Hypothalamus (tissue), 51 donors: Measurements from ENCODE around the gene MDM2.

ENCODE experiments used
- DNase-seq, 51 donors: peaks; one replicate each; lab custom pipeline; 2025; lab: John Stamatoyannopoulos, UW

Gene MDM2

DNA sequence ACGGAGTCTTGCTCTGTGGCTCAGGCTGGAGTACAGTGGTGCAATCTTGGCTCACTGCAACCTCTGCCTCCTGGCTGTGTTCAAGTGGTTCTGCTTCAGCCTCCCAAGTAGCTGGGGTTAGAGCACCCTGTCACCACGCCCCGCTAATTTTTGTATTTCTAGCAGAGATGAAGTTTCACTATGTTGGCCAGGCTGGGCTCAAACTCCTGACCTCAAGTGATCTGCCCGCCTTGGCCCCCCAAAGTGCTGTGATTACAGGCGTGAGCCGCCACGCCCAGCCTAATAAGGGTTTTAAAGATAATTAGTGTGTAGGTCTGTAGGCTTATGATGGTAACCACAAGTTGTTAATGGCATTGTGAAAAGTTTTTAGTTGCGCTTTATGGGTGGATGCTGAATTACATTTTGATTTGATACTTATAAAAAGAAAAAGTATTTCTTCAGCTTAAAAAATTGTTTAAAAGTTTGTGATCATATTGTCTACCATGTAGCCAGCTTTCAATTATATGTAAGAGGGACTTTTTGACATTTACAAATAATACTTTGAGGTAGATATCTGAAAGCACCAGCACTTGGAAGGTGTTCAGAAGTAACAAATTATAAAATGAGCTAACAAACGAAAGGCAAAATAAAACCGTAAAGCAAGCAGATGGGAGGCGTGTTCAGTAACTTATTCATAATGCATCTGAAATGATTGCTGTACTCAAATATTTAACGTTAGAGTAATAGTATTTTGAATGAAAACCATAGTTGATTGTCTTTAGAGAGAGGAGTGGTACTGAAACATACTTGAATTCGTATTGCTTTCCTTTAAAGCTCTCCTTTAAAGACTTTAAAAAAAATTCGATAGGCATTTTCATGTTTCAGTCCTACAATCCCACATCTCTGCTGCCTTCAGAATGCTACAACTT lies 37.1 kb downstream of the MDM2 start:
- no peak for DNase-seq

DNA sequence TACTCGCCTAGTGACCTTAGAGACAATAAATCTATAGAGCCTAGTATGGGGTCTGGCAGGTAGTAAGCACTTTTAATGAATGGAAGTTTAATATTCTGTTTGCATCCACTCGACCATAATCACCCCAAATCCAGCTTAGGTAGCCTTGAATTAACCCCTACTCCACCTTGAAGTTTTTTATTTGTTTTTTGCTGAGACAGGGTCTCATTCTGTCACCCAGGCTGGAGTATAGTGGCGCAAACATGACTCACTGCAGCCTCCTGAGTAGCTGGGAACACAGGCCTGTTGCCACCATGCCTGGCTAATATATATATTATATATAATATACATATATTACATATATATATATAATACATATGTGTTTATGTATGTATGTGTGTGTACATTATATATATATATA lies 38.8 kb downstream of the MDM2 start:
- DNase-seq, result no peak

DNA sequence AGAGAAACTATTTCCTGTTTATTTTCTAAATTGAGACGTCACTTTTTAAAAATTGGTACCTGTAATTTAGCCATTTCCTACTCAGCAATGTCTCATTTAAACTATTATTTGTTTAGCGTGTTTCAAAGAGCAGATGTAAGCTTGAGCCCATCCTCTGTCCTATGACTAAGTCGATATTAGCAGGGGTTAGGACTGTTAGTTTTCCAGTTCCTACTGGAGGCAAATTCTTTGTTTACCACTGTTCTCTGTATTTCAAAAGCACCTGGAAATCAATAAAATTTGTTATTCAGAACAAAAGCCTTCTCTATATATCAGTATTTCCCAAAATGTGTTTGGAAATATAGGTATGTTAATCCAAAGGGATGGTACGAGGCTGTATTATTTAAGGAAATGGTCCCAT lies 42.4 kb downstream of the MDM2 start:
- DNase-seq, result no peak

DNA sequence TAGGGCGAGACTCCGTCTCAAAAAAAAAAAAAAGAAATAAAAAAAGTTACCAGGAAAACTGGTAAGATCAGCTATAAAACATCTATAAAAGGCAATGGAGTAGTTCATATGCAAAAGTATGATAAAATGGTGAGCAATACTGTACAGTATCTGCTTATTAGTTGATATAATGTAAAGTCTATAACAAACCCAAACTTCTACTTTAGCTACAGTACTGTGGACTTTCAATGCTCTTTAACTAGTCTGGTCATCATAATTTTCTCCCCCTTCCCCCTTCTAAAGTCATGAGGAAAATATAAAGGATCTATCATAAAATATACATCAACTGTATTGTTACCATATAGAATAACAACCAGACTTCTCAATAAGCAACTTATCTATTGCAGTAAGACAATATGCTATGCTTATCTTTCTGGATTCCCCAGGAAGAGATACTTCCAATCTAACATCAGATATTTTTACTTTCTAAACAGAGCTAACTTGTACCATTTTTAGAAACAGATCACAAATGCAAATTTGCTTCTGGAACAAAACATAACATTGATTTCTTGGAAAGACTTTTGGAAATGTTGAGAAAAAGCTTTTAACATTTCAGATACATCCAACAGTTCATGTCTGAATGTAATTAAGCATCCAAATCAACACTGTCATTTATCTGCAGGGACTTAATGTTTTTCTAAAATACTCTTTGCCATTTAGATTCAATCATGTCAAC lies 43.8 kb downstream of the MDM2 start:
- DNase-seq, result no peak

DNA sequence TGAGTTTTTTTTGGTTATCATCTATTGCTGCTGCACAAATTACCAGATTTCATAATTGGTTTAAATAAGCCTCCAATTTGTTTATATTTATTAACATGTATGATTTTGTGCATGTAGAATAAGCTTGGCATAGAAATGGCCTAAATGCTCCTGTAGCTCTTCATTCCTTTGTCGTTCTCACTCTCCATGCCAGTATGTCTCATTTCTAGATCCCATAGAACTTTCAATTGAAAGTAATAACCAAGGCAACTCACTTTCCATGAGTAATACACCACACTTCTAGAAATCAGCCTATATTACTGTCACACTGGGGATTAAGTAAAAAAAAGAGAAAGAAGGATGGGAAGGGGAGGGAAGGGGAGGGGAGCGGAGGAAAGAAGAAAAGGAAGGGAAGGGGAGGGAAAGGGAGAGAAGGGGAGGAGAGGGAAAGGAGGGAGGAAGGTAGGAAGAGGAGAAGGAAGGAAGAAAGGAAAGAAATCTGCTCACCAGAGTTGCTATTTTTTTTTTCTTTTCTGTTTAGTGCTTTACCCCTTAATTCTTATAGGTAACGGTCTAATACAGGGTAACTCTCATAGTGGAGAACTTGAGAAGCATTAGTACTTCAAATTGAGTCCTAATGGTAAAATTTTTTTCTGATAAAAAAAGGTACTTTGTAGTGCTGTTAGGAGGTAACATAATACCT lies 45.6 kb downstream of the MDM2 start:
- no peak for DNase-seq

DNA sequence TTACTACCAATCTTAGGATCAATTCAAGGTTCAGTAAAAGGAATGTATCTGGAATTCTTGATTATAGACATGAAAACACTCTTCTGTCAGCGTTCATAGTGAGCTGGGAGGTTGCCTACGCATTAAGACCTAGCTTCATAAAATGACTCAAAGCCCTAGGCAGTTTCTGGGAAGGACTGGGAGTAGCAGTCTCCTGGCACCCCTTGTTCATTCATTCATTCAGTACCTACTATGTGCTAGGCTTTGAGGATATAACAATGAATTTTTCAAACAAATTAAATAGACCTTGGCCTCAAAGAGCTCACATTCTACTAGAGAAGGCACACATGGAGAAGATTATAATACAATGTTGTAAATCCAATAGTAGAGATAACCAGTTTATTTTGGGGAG lies 46.1 kb downstream of the MDM2 start:
- DNase-seq, result no peak

DNA sequence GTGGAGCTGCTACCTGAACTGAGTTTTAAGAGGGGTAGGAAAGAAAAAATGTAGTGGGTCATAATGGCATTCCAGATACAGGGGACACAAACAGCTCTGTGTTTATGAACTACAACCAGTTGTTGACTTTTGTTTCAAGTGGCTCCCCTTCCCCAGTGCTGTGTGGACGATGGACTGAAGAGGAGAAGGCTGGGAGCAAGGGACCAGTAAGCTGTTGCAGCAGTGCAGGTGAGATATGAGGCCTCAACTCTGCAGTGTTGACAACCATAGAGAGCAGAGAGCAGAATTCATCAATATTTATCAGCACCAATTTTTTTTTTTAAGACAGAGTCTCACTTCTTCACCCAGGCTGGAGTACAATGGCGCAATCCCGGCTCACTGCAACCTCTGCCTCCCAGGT lies 46.6 kb downstream of the MDM2 start:
- DNase-seq, result no peak

DNA sequence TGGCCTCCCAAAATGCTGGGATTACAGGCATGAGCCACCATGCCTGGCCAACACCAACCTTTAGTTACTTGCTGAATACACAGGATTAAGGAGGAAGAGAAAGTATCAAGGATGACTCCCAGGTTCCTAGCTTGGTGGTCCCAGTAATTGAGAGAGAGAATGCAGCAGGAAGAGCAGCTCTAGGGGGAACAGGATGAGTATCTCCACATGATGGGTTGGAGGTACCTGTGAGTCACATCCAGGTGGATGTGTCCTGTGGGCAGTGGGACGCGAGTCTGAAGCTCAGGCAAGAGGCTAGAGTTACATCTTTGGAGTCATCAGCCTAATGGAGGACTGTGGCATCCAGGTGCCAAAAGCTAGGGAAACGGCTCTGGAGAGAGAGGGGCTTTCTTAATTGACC lies 47.1 kb downstream of the MDM2 start:
- no peak for DNase-seq

DNA sequence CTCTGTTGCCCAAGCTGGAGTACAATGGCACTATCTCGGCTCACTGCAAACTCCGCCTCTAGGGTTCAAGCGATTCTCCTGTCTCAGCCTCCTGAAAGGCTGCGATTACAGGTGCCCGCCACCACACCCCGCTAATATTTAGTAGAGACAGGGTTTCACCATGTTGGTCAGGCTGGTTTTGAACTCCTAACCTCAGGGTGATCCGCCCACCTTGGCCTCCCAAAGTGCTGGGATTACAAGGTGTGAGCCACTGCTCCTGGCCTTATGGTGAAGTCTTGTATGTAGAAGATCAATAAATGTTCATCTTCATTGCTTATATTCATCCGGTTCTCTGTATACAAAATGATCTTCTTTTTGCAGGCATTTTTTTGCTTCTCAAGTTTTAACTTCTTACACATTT lies 47.8 kb downstream of the MDM2 start:
- no peak for DNase-seq

DNA sequence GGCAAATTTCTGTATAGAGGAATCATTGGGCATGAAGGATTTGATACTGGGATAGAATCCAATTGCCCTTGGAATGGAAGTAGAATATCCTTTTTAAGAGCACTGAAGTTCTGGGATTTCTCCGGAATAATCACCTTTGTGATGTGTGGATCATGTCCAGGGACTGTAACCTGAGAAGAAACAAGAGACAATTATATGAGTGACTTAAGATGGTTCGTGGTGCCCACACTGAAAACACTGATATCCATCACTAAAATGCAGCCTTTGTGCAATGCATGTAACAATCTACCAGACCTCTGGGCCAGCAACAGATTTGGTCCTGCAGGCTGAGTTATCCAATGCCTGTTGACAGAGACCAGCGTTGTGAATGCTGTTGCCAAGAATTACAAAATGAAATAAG lies 48.5 kb downstream of the MDM2 start:
- DNase-seq, result no peak

DNA sequence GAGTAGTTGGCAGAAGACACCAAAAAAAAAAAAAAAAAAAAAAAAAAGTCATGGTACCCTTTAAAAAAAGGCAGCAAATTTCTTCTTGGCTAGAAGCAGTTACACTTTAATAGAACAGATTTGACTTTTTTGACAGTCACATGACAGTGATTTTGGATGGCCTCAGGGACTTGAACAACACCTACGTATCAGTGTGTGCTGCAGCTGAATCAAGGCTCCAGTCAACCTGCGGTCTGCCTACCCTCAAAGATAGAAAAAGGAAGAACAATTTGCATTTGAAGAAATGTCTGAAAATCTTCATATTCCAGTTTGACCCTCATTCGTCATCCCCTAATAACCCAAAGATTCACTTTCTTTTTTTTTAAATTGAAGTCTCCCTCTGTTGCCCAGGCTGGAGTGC lies 53.9 kb downstream of the MDM2 start:
- DNase-seq, result no peak

DNA sequence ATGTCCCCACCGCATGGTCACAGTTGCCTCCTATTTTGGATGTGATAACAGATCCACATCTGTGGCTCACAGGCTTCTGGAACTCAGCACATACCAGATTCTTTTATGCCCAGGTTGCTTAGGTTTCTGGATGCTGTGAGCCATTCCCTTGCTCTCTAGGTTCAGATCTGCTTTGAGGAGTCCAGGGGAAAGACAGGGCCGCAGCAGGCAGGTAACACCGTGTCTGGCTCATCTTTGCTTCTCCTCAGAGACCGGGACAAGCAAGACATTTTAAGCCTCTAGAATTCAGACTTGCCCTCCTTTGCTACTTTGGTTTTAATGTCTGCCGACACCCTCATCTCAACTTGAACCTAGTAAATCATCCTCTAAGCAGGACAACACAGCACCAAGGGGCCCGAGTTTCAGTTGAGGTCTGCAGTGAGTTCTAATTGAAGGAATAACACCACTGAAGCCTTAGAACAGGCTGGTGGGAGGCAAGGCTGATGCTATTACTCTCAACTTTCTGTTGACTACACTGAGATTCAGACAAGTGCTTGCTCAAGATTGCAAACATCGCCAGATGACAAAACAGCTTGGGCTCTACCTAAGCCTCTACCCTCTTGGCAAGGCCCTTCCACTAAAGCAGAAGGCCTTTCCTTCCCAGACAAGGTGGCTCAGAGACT lies 55.3 kb downstream of the MDM2 start:
- no peak for DNase-seq

DNA sequence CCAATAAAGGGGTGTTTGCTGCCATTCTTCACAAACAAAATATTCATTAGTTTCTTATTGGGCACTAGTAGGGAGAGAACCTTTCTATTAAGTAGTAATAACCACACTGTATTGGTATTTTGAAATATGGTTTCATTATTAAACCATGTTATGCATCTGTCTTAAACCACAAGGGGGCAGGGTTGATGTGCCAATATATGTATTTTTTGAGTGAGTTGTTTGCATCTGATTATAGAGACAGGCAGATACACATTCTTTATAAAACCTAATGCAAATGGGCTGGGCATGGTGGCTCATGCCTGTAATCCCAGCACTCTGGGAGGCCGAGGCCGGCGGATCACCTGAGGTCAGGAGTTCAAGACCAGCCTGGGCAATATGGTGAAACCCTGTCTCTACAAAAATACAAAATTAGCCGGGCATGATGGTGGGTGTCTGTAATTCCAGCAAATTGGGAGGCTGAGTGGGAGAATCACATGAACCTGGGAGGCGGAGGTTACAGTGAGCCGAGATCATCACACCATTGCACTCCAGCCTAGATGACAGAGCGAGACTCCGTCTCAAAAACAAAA lies 56.0 kb downstream of the MDM2 start:
- peak in 3 of 51 donors; percentile 4 to 48 (median 5) for DNase-seq

DNA sequence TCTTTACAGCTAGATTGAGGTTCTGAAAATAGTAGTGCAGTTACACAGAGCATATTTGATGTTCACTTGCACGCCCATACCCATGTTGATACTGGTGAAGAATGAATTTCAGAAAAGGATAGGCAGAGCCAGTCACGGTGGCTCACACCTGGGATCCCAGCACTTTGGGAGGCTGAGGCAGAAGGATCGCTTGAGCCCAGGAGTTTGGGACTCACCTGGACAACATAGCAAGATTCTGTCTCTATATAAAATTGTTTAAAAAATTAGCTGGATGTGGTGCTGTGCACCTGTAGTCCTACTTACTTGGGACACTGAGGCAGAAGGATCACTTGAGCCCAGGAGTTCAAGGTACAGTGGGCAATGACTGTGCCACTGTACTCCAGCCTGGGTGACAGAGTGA lies 56.6 kb downstream of the MDM2 start:
- no peak for DNase-seq

DNA sequence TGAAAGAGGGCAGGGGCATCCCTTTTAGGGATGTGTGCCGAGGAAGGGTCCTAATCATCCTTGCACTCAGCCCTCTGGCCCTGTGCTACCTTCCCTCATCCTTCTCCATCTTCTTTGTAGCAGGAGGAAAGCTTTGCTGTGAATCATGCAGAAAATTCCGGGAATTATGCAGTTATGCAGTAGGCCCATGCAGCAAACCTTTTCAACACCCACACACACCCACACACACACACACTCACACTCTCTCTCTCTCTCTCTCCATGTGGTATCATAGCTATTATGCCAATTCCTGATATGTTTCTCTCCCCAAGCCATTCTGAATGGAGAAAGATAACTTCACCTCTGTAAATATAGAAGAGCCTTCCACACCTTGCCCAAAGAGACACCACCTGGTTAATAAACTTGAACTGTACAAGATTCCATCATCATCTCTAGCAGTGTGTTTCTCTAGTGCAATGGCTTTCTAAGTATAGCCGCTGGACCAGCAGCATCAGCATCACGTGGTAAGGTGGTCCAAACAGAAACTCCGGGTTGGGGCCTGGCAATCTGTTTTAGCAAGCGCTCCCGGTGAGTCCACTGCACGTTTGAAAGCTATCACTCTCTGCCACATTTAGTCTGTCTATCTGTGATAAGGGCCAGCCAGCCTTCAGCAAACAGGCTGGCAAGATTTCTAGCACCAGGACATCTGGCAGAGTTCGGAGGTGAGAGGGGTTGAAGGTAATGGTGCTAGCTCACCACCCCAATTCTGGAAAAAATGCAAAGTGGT lies 57.6 kb downstream of the MDM2 start:
- DNase-seq, result no peak

DNA sequence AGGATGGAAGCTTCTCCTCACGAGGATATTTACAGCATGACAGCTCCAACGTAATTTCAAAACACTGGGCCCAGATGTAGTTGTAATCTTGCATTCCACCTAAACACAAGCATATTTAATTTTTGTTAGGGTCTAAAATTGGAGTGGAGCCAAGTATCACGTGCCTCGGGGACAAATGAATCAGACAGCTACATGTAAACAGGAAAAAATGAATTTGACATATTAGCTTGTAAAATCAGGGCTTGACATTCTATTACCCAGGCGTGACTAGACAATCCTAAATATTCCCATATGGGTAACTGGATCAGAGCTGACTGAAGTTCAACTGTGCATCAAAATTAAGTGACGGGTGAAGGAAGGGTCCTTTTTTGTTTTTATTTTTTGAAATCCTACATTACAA lies 59.0 kb downstream of the MDM2 start:
- DNase-seq, result no peak

DNA sequence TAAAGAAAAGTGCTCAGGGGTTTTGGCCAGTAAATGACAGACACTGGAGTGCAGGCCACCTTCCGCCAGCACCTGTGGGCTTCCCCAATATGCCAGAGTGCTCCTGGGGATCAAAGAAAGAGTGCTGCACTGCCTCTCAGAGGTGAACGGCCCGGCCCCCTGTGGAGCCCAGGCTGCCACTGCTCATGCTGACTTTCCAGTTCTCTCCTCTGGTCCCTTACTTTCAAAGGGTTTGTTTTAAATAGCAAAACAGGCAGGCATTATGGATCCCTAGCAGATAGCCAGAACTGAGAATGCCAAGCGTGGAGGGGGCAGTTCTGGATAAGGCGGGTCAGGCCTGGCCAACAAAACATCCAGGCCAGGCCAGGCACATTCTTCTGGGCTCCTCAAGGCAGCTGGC lies 59.6 kb downstream of the MDM2 start:
- no peak for DNase-seq

DNA sequence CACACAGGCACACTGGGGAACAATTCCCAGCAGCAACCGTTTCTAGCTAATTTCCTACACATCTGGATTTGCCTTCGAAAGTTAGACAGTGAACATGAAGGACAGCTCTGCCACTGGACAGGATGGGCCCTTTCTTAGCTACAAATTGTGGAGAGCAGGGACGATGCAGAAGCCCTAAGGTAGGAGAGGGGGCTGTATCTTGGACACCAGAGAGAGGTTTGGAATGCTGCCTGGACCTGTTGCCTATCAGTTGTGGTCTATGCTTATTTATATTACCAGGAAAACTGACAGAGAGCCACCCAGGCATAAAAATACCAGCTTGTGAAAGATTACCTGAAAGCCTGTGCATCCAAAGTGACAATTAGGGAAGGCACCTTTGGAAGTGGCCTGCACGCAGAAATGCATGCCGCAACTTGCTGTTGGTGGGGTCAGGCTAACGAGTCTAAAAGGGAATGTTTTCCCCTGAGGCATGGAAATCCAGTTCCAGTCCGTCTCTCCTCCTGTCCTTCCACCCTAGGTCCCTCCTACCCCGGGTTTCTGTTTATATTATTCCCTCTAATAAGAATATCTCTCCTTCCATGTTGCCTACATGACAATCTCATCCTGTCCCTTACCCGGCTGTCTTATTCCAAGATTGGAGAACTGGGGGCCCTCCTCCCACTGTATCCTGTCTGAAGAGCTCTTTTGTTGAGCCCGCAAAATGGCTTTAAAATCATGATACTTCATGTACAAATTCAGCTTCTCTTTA lies 60.2 kb downstream of the MDM2 start:
- no peak for DNase-seq

DNA sequence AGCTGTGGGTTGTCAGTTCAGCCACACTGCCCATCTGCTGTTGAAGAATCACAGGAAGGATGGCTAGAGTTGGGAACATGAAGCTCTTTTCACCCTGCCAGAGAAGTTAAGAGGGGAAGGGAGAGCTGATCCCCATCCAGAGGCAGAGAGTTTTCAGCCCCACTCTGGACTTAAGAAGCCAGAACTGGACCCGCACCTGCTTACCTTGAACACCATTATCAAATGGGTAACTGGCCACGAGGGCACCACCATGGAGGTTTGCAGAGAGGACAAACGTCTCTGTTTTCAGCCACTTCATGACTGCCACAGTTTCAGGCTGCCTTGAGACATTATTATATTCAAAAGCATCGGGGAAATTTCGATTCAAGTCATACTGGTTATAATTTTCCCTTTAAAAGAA lies 62.0 kb downstream of the MDM2 start:
- DNase-seq, result no peak
